H1 (cell line): ENCODE measurements around the gene NUBPL. TPM values are rescaled to one million over a fixed set of nuclear protein-coding genes. Genes with fewer than 3 reads are reported as not detected.

Experiments used
- CHD2 ChIP-seq: IDR thresholded peaks from 2 replicates; pipeline ENCODE4 v1.6.1; 2012; ENCODE audit warnings: low read length, improper control_type of control experiment
- CHD7 ChIP-seq: fragments of 300-600 bp; sonication (generic); IDR thresholded peaks from 2 replicates; pipeline ENCODE4 v1.7.1; 2012; ENCODE audit warnings: low read length, moderate library complexity, mild to moderate bottlenecking, inconsistent platforms; ENCODE audit not compliant: insufficient replicate concordance
- CTCF ChIP-seq, 3 experiments: IDR thresholded peaks; 1 replicate in 2 of 3; 2 replicates in 1 of 3; pipeline versions ENCODE4 v1.5.1 to v1.6.1; 2011; ENCODE audit warnings: low read length in 3 of 3, mild to moderate bottlenecking in 3 of 3, inconsistent platforms in 2 of 3, low read depth in 1 of 3, moderate library complexity in 1 of 3; ENCODE audit not compliant: insufficient read depth in 1 of 3; ENCODE audit errors: control extremely low read depth in 1 of 3
- EZH2 ChIP-seq: fragments of 200-600 bp; sonication (generic); IDR thresholded peaks from 2 replicates; pipeline ENCODE4 v1.7.1; 2012; ENCODE audit warnings: low read depth, mild to moderate bottlenecking, moderate library complexity, low read length, inconsistent platforms; ENCODE audit not compliant: severe bottlenecking
- GABPA ChIP-seq: IDR thresholded peaks from 2 replicates; pipeline ENCODE4 v1.6.1; 2011; ENCODE audit warnings: mild to moderate bottlenecking, low read length, moderate library complexity, borderline replicate concordance; ENCODE audit not compliant: insufficient read depth
- HDAC6 ChIP-seq: IDR thresholded peaks from one replicate; pipeline ENCODE4 v1.7.1; 2012; ENCODE audit warnings: low read depth, mild to moderate bottlenecking, inconsistent platforms, low read length, moderate library complexity
- NANOG ChIP-seq: IDR thresholded peaks from 2 replicates; pipeline ENCODE4 v1.6.1; 2011; ENCODE audit warnings: low read length, low read depth, mild to moderate bottlenecking, inconsistent platforms; ENCODE audit not compliant: insufficient read depth, poor library complexity, severe bottlenecking
- POLR2A ChIP-seq, 2 experiments: IDR thresholded peaks; 1 replicate in 1 of 2; 2 replicates in 1 of 2; pipeline ENCODE4 v1.6.1; 2011; ENCODE audit warnings: low read depth in 2 of 2, low read length in 2 of 2, mild to moderate bottlenecking in 2 of 2; ENCODE audit errors: control extremely low read depth in 1 of 2
- RAD21 ChIP-seq, 2 experiments: IDR thresholded peaks in 1 of 2; conservative IDR thresholded peaks in 1 of 2; 2 replicates each; pipeline ENCODE4 v1.6.1; 2011; ENCODE audit warnings: low read depth in 2 of 2, low read length in 2 of 2, improper control_type of control experiment in 1 of 2, inconsistent platforms in 1 of 2, mild to moderate bottlenecking in 1 of 2, moderate library complexity in 1 of 2
- polyA plus RNA-seq, 7 experiments: library from polyadenylated mRNA; depleted of rRNA in 3 of 7; stranded (reverse) in 5 of 7; unstranded in 2 of 7; fragments of >200 nt in 5 of 7; fragments of 200-250 nt in 2 of 7; gene quantifications; 1 replicate in 5 of 7; 2 replicates in 1 of 7; 4 replicates in 1 of 7; pipeline versions ENCODE4 v1.2.1 to v1.2.3, GENCODE V29; 2011 to 2013; ENCODE audit warnings: missing spikeins in 2 of 7, mixed read lengths in 2 of 7
- total RNA-seq: library from RNA; stranded (reverse); fragmentation: NEBNext Ultra II Directional; extraction: Animal tissue kit (Norgen Biotek cat#: 25700); gene quantifications from 2 replicates; pipeline ENCODE4 v1.2.1, GENCODE V29; 2021

Gene NUBPL
- total and polyA plus RNA-seq, 2 of the 8 experiments (the other 6 are each of a cell fraction or from before 2014, with no cell fraction given): 1.6 to 6.8 TPM

- TF ChIP-seq CHD7: no peak
- no peak for TF ChIP-seq NANOG
- TF ChIP-seq CHD2: no peak
- TF ChIP-seq POLR2A (IDR thresholded peaks at IDR 0.05; ENCODE audit: control extremely low read depth in 1 of 2, low read depth in 2 of 2, low read length in 2 of 2): no peak
- no peak for TF ChIP-seq GABPA
- TF ChIP-seq EZH2: no peak
- no peak for TF ChIP-seq HDAC6
- no peak for TF ChIP-seq RAD21 (IDR thresholded peaks at IDR 0.05 in 1 of 2, conservative IDR thresholded peaks at IDR 0.05 in 1 of 2; ENCODE audit: low read depth in 2 of 2, low read length in 2 of 2)
- TF ChIP-seq CTCF (IDR thresholded peaks at IDR 0.05; ENCODE audit: control extremely low read depth in 1 of 3, insufficient read depth in 1 of 3, low read depth in 1 of 3, low read length in 3 of 3): no peak
Observed at GRCh38 chr14:31690056-31690455, 128.9 kb downstream of the NUBPL start (continued).
